Amniotic epithelial cell (primary cell): Measurements from ENCODE around the gene LIG3.
"Not testable (repeated sequence)": the region's sequence is repeated elsewhere in the genome, so short reads cannot be mapped to it uniquely, and the experiment has no call there.

Experiments
- DNase-seq: peaks from one replicate; pipeline ENCODE4 v3.0.0-alpha.2; 2010; ENCODE audit warnings: low read depth

The LIG3 gene

DNA sequence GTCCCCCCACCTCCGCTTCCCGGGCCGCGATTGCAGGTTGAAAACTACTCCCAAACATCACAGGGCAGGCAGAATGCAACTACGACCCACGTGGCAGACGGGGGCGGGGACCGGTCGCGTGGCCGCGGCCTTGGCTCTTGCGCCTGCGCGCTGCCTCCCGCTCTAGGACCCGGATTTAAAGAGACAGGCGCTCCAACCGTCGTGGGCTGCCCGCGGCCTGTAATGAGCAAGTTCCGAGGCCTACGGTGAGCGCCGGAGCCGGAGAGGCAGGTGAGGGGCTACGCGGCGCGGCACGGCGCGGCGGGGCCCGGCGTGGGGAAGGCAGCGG lies at the start of gene LIG3:
TSS of gene LIG3 (plus strand) at position 160 of the 328 bp plus-strand sequence. CDS start 2,494 bp downstream, outside the sequence.
- peak; percentile 90 for DNase-seq

DNA sequence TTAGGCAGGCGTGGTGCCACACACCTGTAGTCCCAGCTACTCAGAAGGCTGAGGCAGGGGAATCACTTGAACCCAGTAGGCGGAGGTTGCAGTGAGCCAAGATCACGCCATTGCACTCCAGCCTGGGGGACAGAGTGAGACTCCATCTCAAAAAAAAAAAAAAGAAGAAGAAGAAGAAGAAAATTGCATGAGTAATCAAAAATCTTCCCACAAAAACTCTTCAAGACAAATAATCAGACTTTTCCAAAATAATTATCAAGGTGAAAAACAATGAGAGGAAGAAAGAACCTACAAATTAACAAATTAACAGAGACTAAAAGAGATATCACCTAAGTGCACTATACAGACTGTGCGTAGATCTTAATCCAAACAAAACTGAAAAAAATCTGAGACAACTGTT lies 29.5 kb upstream of the LIG3 start:
- not testable (repeated sequence) for DNase-seq

GRCh38 chr17:34958438-34958837 lies 21.9 kb upstream of the LIG3 start:
- DNase-seq: no peak

DNA sequence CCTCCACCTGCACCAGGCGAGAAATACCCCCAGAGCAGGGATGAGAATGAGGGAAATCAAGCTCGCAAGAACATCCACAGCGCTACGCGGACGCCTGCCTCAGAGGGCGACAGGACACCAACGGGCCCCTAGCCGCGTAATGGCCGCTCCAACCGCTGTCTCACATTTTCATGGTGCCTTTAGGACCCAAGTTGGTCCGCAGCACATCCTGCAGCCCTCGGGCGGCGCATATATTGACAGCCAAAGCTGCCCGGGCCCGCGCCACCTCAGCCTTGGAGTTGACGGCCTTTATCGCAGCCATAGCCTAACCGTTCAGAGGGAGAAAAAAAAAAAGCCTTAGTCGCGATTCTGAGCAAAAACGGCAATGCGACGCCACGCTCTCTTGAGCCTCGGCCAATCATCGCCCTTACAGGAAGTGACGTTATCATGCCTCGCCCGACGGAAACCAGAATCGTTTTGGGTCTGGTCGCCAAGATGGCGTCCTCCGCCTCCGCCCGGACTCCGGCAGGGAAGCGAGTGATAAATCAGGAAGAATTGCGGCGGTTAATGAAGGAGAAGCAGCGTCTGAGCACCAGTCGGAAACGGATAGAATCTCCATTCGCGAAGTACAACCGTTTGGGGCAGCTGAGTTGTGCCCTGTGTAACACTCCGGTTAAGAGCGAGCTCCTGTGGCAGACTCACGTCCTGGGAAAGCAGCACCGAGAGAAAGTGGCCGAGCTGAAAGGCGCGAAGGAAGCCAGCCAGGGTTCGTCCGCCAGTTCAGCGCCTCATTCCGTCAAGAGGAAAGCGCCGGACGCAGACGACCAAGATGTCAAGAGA lies 19.0 kb upstream of the LIG3 start, which contains the start of the genes CCT6B and ZNF830:
TSS of gene CCT6B (minus strand) at position 368 of the 819 bp plus-strand sequence. CDS start at position 301, 67 bp downstream.
TSS of gene ZNF830 (plus strand) at position 448 of the 819 bp plus-strand sequence. CDS start at position 475, 27 bp downstream.
- peak; percentile 94 for DNase-seq

GRCh38 chr17:34974179-34974578 lies 6.1 kb upstream of the LIG3 start:
- no peak for DNase-seq

DNA sequence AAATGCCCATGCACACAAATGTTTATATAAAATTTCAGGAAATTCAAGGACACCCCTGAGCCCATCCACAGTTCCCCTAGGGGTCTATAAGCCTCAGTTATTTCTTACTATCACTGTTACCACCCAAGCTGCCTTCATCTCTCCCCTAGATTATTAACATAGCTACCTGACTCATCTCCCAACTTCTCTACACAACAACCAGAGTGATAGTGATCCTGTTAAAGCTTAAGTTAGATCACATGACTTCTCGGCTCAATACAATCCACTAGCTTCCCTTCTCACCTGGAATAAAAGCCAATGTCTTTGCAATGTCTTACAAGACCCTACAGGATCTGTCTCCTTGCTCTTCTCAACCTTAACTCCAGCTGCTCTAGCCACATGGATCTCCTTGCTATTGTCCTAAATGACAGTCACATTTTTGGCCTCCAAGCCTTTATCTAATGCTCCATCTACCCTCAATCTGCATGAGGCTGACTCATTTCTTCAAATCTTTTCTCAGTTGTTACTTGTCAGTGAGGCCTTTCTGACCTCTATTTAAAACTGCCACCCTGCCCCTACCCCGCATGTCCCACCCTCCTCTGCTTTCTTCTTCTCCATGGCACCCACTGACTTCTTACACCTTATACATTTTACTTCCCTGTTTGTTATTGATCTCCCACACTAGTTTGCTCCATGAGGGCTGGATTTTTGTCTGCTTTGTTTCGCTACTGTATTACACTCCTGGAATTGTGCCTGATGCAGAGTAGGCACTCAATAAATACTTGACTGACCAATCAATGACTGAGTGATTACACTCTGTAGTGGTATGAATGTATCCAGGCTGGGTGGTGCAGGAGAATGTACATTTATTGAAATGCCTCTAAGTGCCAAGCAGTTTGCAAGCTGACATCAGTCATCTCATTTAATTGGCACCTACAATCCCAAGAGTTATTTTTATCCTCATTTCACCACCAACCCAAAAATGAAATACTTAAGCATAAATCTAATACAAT lies 5.2 kb upstream of the LIG3 start:
- peak; percentile 15 for DNase-seq

- no peak for DNase-seq
These were observed 1.2 kb upstream of the LIG3 start for GRCh38 chr17:34979153-34979552.

DNA sequence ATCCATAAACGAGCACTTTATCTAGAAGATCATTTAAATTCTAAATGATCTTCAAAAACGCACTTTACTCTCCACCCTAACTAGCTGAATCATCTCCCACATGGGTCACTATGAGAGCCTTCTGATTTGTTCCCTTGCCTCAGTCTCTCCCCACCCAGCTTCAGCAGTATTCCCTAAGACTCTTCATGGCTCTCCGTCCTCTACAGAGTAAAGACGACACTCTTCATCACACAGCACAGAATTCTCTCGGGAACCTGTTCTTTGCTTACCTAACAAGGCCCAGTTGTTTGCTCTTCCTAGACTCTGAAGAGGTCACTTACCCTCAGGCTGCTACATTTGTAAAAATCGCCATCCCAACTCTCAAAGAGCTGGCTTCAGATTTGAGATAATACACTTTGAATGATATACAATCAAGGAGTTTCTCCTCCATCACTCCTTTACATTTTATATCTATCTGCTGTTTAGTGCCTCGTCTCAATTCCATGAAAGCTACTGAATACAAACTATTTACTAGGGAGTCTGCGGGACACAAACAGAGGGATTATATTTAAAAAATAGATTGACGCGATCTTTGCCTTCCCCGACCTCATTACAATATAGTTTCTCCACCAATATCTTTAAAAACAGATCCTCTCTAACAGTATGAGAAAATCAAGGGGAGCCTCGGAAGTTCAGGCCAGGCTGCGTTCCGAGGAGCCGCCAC lies 511 bp upstream of the LIG3 start:
- peak; percentile 26 for DNase-seq

DNA sequence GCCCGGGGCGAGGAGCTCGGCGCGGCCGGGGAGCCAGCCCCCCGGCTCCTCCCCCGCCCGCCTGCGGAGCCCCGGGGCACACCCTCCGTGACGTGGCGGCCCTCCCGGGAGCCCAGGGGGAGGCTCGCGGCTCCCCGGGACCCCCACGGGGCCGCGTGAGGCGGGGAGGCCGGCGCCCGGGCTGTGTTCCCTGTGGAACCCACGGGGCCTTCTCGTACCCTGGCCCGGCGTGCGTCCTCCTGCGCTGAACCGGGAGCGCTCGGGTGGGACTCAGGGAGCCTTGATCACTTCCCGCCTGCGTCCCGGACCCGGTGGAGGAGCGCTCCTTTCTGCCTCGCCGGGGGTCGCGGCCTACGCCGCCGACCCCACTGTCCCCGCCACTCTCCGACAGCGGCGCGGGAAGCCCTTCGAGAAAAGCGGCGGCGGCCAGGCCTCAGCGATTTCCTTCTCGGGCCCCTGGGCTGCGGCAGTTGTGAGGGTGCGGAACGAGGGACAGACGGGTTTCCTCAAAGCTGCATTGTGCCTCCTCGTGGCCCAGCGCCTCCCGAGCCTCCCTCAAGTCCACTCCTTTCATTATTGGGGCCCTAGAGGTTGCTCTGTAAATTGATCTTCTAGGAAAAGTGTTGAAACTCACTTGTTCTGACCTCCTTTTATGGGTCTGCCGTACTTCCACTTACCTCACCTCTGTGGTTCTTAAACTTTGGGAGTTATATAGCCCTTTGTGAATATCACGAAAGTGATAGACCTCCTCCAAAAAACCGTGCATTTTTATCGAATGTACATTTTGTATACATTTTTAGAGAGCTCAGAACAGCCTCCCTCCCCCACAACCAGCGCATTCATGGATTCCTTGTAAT lies 597 bp downstream of the LIG3 start:
- DNase-seq: peak; percentile 78

DNA sequence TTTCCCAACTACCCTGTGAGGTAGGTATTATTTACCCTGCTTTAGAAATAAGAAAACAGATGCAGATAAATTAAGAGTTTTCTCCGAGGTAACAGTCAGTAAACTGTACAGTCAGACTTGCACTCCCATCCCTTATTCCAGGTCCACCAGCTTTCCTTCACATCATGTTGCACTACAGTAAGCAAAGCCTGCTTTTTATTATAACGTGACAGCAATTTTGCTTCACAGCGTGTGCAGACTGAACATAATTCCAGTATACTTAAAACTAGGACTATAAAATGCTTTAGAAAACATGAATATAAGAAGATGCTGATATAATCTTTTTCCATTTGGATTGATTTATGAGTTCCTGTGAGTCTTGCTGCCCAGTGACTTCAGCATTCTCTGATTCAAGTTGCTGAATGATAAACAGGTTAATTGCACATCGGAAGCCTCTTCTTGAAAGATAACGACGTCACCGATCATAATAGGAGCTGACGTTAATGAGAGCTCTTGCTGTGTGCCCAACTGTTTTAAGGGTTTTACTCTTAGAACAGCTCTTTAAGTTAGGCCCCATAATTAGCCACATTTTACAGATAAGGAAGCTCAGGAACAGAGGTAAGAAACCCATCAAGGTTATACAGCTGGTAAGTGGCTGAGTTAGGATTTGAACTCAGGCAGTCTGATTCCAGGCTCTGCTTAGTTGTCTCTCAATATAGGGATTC lies 1.4 kb downstream of the LIG3 start:
- peak; percentile 65 for DNase-seq

DNA sequence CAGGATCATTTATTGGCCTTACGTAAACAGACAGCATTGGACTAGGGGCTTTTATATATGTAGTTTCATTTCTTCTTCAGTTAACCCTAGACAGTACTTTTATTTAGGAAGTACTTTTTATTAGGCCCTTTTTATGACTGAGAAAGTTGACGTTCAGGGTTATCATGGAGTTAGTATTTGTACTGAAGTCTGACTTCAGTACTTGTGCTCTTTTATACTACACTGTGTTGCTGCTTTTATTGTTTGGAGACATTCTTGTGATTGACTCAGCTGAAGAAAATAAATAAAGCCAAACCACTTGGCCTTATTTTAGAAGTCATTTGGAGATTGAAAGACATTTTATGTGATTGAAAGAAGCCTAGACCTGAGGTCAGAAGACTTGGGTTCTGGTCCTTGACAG lies 6.9 kb downstream of the LIG3 start:
- no peak for DNase-seq

- no peak for DNase-seq
These were observed 8.3 kb downstream of the LIG3 start for GRCh38 chr17:34988644-34989043.

GRCh38 chr17:34989473-34989872 lies 9.2 kb downstream of the LIG3 start:
- no peak for DNase-seq

GRCh38 chr17:34990921-34991365 lies 10.6 kb downstream of the LIG3 start:
- peak; percentile 63 for DNase-seq

DNA sequence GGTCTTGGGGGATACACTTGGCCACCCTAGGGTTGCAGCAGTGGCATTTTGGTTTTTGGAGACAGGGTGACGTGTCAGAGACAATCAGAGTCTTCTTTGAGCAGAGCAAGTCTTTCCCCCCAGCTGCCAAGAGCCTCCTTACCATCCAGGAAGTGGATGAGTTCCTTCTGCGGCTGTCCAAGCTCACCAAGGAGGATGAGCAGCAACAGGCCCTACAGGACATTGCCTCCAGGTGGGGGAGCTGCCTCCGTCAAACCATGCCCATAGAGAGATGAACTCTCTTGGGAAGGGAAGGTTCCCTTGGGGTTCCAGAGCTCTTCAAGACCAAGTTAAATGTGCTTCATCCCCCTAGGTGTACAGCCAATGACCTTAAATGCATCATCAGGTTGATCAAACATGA lies 11.3 kb downstream of the LIG3 start:
- no peak for DNase-seq

DNA sequence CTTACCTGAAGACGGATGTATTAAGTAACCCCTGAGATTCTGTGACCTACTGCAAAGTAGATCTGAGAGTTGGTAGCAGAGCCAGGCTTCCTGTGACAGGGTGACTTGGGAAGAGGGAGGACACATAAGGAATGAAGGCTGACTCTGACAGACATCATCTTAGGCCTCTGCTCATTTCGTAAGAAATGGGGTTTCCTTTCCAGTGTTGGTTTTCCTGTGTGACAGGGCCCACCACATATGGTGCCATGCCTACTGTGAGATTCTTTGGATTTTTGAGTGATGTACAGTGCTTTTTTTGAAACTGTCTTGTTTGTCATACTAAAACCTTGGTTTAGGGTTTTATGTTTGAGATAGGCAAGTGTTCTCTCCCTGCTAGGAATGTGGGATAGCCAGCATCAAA lies 12.7 kb downstream of the LIG3 start:
- no peak for DNase-seq

DNA sequence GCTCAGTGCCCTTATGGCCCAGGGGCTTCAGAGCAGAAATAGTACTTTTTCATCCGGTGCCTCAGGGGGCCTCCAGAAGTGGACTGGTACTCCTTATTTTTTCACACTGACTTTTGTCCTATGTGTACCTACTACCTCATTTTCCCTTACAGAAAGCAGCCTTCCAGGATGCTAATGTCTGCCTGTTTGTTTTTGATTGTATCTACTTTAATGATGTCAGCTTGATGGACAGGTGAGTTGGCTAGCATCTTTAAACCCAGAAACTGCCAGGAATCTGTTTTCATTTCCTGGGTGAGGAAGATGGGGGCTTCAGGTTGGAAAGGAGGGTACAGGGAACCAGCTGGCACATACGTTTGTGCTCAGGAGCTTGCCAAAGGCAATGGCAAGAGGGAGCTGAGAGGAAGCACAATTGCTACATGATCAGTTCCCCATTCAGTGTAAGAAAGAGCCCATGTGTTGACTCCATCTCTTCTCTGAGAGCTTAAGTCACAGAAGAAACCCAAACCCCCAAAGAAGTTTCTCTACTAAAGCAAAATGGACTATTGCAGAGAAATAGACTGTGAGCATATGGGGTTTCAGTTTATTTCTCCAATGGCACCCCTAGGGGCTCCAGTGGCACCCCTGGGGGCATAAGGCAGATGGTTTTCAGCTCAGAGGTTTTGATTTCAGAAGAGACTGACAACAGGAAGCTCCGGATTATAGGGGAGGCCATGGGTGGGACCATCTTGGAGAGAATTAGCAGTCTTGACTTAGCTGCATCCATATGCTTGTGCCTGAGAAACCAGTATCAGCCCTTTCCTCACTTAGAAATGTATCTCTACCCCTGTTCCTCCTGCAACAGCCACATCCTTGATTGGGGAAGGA lies 16.3 kb downstream of the LIG3 start:
- DNase-seq: no peak

DNA sequence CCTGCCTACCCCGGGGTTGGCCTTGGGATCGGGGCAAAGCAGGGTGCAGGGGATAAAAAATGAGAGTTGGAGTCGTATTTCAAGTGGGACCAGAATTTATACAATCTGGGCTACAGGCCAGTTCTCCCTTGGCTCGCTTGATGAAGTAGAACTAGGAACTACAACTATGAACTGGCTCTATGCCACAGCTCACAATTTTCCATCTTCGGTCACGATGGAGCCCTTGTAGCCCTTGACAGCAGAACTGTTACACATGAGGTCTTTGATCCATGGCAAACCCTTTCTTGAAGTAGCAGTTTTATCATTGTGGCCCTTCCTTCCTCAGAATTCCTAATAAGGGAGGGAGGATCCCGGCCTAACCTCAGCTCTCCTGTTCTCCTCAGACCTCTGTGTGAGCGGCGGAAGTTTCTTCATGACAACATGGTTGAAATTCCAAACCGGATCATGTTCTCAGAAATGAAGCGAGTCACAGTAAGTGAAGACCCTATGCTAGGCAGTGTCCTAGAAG lies 17.1 kb downstream of the LIG3 start:
- peak; percentile 60 for DNase-seq

DNA sequence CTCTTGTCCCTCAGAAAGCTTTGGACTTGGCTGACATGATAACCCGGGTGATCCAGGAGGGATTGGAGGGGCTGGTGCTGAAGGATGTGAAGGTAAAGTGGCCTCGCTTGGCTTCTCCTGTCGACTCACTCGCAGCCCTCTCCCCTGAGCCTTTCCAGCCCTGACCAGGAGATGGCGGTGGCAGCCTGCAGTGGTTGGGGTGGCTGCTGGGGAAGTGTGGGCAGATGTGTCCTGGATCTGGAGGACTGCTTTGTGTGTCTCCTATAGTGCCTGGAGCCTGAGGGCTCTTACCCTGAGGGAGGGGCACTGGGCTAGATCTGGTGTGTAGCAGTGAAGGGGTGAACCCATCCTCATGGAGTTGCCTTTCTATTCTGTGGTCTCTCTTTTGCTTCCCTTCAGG lies 17.9 kb downstream of the LIG3 start:
- DNase-seq: peak; percentile 68
